ENCODE measurements around the gene SNX14.

DNA sequence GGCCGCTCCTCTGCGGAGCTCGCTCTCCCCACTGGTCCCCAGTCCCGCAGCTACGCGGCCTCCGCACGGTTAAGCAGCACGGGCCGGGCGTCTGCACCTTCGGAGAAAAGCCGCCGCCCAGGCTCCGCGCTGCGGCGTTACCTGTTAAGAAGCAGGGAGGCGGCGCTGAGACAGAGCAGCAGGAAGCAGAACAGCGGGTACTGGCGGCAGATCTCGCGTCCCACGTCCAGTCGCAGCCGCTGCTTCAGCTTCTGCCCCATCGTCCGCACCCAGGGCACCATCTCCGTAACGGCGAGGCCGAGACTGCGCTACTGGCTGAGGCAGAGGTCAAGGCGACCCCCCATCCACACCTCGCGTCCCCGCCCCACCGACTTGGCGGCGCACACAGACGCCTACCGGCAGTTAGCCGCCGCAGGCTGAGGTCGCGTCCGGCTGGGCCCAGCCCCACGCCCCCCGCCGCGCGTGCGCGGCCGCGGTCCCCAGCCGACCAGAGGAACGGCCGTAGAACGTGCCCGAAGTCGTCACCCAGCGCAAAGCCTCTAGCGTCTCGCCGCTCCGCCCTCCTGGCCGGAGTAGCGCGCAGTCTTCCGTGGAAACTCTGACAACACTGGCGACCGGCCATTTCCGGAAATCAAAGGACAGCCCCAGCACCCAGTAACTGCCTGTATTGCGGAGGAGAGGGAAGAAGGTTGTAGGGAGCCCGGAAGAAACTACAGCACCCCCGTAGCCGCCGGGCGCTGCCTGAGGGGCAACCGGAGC lies at the start of gene SNX14:
- TF ChIP-seq, protein P1, sequence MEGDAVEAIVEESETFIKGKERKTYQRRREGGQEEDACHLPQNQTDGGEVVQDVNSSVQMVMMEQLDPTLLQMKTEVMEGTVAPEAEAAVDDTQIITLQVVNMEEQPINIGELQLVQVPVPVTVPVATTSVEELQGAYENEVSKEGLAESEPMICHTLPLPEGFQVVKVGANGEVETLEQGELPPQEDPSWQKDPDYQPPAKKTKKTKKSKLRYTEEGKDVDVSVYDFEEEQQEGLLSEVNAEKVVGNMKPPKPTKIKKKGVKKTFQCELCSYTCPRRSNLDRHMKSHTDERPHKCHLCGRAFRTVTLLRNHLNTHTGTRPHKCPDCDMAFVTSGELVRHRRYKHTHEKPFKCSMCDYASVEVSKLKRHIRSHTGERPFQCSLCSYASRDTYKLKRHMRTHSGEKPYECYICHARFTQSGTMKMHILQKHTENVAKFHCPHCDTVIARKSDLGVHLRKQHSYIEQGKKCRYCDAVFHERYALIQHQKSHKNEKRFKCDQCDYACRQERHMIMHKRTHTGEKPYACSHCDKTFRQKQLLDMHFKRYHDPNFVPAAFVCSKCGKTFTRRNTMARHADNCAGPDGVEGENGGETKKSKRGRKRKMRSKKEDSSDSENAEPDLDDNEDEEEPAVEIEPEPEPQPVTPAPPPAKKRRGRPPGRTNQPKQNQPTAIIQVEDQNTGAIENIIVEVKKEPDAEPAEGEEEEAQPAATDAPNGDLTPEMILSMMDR (IDR thresholded peaks at IDR 0.05; ENCODE audit: extremely low read depth in 1 of 2, insufficient read depth in 1 of 2, low read depth in 1 of 2, low read length in 2 of 2): peak in 1 of 2 donors; percentile 2
- TF ChIP-seq POLR2A (IDR thresholded peaks at IDR 0.05; ENCODE audit: low read depth, low read length) (peak; percentile 61), POLR2AphosphoS5 (IDR thresholded peaks at IDR 0.05; ENCODE audit: insufficient read depth, low read depth, low read length) (peak; percentile 58), FOS (IDR thresholded peaks at IDR 0.05; ENCODE audit: borderline replicate concordance, insufficient read depth, low read length) (peak; percentile 14)

Data from endothelial cell of umbilical vein (primary cell).